ENCODE measurements around the gene PARK7.

GRCh38 chr1:8002921-8003320, 41.4 kb downstream of the PARK7 start:
- TF ChIP-seq POLR2A (IDR thresholded peaks at IDR 0.05) (no peak), CTCF (IDR thresholded peaks at IDR 0.05) (no peak)
